GM19025 (cell line): ENCODE measurements around the gene PLXNC1.

ENCODE experiments used
- ATAC-seq: cut with Tn5 transposase; IDR thresholded peaks from one replicate; pipeline ENCODE4 v1.9.1; 2021; ENCODE audit warnings: mild to moderate bottlenecking, low read depth, moderate library complexity; ENCODE audit not compliant: unreplicated experiment

PLXNC1 gene

GRCh38 chr12:94147991-94148738 is at the start of gene PLXNC1:
Gene PLXNC1, plus strand, starts transcription at chr12:94148577. Its CDS starts 395 bp downstream, at chr12:94148972.
- peak; percentile 38 for ATAC-seq

- ATAC-seq: no peak
Observed at GRCh38 chr12:94099191-94099590, 49.2 kb upstream of the PLXNC1 start.

DNA sequence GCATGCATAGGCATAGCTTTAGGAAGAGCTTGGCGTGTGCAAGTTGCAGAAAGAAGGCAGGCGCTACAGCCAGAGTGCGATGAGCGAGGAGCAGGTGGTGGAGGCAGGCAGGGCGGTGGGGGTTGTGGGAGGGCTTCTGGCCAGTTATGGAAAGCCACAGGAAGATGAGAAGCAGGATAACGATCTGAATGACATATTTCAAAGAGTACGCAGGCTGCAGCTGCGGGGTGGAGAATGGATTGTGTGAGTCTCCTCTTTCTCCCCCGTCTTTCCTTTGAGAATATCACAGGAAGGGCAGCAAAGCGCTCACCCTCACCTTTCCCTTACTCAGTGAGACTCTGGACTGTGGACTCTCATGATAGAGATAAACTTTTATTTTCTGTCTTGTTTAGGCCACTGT is 48.7 kb upstream of the PLXNC1 start:
- ATAC-seq: no peak

DNA sequence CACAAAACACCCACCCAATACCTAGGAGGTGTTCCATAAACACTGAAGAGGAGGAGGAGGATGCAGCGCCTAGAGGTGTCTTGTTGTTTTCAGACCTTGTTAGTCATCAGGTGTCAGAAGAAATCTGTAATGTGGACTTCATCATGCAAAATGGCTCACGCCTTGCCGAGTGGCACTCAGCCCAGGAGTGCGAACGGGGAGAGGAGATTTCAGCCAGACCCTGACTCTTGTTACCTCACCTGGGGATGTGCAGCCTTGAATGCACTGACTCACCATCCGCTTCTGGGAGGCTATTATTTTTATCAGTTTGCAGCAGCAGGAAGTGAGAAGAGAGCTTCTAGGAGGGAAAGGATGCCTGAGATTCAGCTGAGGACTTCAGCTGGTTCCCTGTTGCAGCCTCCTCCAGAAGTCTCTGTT is 48.2 kb upstream of the PLXNC1 start:
- no peak for ATAC-seq

DNA sequence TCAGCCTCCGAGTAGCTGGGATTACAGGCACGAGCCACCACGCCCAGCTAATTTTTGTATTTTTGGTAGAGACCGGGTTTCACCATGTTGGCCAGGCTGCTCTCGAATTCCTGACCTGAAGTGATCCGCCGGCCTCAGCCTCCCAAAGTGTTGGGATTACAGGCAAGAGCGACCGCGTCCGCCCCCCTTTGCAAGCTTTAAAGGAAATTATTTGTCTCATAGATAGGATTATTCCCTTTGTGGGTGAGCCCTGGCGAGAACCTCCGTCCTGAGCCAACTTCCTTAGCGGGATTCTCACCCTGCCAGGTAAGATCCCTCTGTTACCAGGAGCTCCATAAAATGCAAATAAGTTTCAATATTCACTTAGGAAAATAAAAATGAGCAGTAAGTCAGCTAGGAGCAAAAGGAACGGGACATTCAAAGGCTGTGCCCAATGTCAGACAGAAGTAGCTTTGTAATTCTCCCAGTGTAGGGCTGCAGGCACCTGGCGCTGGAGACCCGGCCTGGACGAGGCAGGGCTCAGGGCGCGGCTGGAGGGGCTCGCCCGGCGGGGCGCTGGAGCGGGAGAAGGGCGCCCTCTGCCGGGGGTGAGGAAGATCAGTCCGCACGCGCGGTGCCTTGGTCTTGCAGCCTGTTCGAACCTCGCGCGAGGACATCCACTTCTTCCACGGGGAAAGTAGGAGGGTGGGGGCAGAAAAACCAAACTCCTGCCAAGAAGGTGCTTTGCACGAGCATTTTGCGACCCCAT is 47.2 kb upstream of the PLXNC1 start:
- ATAC-seq: peak; percentile 61

- peak; percentile 84 for ATAC-seq
Observed at GRCh38 chr12:94101738-94102660, 46.4 kb upstream of the PLXNC1 start.

- ATAC-seq: no peak
Observed at GRCh38 chr12:94103986-94104385, 44.4 kb upstream of the PLXNC1 start.

GRCh38 chr12:94107910-94108309 is 40.5 kb upstream of the PLXNC1 start:
- ATAC-seq: no peak

DNA sequence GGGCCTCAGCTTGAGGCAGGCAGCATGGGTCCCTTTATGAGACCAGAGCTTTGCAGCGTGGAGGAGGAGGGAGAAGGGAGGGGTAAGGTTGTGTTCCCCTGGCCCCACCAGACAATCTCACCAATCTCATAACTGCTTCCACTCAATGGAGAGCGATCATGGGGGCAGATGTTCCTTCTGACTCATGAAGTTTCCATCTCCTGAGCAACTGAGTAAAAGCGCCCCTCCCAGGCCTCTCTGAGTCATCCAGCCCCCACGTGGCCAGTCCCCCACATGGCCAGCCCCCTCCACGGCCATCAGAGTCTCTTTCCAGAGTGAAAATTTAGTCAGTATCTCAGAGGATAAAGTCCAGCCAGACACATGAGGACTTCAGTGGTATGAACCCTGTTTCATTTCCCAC is 39.2 kb upstream of the PLXNC1 start:
- ATAC-seq: no peak

DNA sequence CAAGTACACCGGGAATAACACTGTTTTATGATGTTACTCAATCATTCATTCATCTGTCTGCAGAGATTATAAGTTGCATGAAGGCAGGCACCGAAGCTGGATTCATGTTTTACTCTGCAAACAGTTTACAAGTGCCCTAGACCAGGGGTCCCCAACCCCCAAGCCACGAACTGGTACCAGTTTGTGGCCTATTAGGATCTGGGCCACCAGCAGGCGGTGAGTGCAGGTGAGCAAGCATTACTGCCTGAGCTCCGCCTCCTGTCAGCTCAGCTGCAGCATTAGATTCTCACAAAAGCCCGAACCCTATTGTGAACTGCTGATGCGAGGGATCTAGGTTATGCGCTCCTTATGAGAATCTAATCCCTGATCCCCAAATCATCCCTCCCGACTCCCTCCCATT is 38.1 kb upstream of the PLXNC1 start:
- no peak for ATAC-seq

GRCh38 chr12:94111302-94111701 is 37.1 kb upstream of the PLXNC1 start:
- ATAC-seq: no peak

- ATAC-seq: no peak
Observed at GRCh38 chr12:94112121-94112520, 36.3 kb upstream of the PLXNC1 start.

GRCh38 chr12:94114166-94114565 is 34.2 kb upstream of the PLXNC1 start:
- ATAC-seq: no peak

DNA sequence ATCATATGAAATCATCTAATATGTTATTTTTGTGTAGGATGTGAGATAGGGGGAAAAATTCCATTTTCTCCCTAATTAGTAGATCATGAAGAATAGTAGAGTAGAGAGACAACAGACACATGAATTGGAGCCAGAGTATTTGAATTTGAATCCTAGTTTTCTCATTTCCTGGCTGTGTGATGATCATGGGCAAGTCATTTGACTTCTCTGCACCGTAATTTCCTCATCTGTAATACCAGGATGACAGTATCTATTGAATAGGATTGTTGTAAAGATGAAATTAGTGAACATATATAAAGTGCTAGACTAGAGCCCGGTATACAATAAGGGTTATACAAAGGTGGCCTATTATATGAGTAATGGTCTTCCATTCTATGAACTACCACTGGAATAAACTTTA is 32.2 kb upstream of the PLXNC1 start:
- no peak for ATAC-seq

GRCh38 chr12:94121886-94122285 is 26.5 kb upstream of the PLXNC1 start:
- ATAC-seq: no peak

GRCh38 chr12:94122591-94122990 is 25.8 kb upstream of the PLXNC1 start:
- ATAC-seq: no peak

DNA sequence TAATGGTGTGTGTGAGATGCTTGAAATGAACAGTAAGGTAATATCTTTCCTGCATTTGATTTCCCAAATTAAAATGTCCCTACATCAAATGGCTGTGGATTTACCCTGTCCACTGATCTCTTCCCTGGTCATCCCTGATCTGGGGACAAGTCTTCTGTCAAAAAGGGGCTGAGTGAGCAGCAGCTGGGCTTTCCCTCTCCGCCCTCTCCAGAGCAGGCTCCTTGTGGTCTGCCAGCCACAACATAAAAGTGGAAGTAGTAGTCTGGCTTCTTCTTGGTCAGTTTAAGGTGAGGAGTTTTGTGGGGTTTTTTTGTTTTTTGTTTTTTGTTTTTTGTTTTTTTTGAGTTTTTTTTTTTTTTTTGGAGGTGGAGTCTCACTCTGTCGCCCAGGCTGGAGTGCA is 25.2 kb upstream of the PLXNC1 start:
- ATAC-seq: no peak

DNA sequence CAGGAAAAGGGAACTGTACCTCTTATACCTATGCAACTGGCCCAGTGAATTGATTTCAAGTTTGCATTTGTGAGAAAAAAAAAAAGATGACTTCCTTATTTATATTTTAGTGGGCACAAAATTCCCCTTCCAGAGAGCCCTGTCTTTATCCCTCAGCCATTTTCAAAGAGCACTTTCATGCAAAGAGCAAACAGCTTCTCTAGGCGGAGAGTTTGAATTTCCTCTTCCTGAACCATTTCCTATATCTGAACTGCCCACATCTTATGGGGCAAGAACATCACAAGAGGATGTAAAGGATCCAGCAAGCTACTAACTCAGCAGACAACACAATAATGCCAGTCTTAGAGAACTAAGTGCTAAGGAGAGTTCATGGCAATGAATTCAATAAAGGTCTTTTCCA is 22.3 kb upstream of the PLXNC1 start:
- ATAC-seq: no peak

- no peak for ATAC-seq
Observed at GRCh38 chr12:94127239-94128131, 20.9 kb upstream of the PLXNC1 start.

GRCh38 chr12:94128280-94128679 is 20.1 kb upstream of the PLXNC1 start:
- no peak for ATAC-seq
